ENCODE results near the gene IKZF4.
"Not testable (repeated sequence)": the region's sequence is repeated elsewhere in the genome, so short reads cannot be mapped to it uniquely, and the experiment has no call there.

Gene IKZF4

GRCh38 chr12:55997535-55997859 is 23.3 kb upstream of the IKZF4 start:
- DNase-seq (ENCODE audit: insufficient read length, low spot score) (peak; percentile 28), FAIRE-seq (no peak)

DNA sequence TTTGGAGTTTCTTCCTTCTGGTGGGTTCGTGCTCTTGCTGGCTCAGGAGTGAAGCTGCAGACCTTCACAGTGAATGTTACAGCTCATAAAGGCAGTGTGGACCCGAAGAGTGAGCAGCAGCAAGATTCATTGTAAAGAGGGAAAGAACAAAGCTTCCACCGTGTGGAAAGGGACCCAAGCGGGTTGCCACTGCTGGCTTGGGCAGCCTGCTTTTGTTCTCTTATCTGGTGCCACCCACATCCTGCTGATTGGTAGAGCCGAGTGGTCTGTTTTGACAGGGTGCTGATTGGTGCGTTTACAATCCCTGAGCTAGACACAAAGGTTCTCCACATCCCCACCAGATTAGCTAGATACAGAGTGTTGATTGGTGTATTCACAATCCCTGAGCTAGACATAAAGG is 21.3 kb upstream of the IKZF4 start:
- DNase-seq (ENCODE audit: insufficient read length, low spot score); FAIRE-seq: not testable (repeated sequence)

DNA sequence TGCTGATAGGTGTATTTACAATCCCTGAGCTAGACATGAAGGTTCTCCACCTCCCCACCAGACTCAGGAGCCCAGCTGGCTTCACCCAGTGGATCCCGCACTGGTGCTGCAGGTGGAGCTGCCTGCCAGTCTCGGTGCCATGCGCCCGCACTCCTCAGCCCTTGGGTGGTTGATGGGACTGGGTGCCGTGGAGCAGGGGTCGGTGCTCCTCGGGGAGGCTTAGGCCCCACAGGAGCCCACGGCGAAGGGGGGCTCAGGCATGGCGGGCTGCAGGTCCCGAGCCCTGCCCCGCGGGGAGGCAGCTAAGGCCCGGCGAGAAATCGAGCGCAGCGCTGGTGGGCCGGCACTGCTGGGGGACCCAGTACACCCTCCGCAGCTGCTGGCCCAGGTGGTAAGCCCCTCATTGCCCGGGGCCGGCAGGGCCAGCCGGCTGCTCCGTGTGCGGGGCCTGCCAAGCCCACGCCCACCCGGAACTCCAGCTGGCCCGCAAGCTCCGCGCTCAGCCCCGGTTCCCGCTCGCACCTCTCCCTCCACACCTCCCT is 20.8 kb upstream of the IKZF4 start:
- DNase-seq (ENCODE audit: insufficient read length, low spot score); FAIRE-seq: not testable (repeated sequence)

DNA sequence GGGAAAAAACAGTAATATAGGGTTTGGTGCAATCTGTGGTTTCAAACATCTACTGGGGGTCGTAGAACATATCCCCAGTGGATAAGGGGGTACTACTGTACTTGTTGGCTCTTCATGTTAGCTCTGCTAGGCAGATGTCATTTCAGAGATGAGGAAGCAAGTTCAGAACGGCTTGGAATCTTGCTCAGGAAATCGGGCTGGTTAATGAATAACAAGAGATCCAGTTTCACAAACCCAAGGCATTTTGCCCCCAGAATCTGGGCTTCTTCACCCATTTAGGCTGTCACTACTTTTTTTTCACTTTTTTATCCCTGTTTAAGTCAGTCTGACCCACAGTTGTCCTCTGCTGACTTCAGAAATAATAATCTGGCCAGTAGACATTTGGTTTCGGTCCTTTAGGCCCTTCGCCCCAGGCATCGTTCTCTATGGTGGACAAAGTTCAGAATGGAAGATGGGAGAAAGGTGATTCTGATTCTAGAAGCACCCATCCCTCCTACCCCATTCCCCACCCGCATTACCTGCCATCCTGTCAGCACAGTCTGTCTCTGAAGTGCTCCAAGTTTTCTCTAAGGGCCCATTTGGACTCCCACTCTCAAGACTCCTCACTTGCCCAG is 19.2 kb upstream of the IKZF4 start:
- DNase-seq (ENCODE audit: insufficient read length, low spot score): no peak

GRCh38 chr12:56003376-56003775 is 17.5 kb upstream of the IKZF4 start:
- DNase-seq (ENCODE audit: insufficient read length, low spot score); FAIRE-seq: not testable (repeated sequence)

More for the DNA sequence above, 19.2 kb upstream of the IKZF4 start:
- no peak for FAIRE-seq

DNA sequence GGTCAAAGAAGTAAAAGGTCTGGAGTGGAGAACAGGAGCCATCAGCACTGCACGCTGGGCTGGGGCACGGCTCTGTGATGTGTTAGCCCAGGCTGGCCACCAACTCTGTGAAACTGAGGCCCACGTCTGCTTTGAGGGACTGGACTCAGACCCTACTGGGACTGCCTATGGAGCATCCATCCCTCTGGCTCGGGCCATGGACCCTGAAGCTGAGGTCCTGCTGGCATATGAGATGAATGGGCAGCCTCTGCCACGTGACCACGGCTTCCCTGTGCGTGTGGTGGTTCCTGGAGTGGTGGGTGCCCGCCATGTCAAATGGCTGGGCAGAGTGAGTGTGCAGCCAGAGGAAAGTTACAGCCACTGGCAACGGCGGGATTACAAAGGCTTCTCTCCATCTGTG is 16.6 kb upstream of the IKZF4 start:
- no peak for DNase-seq (ENCODE audit: insufficient read length, low spot score)

DNA sequence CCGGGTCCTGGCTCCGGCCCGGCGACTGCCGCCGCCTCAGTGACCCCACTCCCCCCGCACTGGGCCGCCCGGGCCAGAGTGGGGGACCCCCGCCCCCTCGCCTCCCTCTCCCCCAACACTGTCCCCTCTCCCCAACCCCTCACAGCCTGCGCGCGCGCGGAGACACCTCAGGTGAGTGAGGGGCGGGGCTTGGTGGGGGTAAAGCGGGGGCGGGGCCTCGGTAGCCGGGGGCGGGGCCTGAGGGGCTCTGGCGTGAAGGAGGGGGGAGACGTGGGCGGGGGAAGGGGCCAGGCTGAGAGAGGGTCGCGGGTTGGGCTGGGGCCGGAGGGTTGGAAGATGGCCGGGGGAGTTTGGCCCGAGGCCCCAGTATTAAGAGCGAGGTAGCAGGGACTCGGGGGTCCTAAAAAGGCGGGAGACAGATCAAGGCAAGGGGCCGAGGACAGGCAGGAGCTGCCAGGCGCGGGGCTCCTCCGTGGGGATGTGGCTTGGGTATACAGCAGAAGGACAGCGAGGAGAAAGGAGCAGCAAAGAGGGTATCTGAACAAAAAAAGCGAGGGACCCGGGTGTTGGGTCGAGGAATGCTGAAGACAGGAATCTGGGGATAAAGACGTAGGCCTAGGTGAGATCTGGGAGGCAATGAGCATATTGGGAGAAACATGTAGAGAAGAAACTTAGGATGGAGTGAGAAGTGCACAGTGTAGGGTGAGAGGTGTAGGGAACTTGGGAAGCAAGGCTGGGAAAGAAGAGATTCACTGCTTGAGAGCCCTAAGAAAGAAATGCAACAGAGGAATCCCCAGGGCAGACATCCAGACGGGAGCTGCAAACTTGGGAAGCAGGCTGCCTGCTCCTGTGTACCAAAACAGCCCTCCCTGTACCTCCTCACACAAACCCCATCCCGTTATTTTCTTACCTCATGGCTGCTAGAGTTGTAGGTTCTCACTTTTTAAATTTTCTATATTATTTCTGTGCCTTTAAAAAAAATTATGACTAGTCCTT is 13.0 kb upstream of the IKZF4 start:
- DNase-seq (ENCODE audit: insufficient read length, low spot score) (peak; percentile 70), FAIRE-seq (no peak)

More for the DNA sequence above, 16.6 kb upstream of the IKZF4 start:
- FAIRE-seq: no peak

DNA sequence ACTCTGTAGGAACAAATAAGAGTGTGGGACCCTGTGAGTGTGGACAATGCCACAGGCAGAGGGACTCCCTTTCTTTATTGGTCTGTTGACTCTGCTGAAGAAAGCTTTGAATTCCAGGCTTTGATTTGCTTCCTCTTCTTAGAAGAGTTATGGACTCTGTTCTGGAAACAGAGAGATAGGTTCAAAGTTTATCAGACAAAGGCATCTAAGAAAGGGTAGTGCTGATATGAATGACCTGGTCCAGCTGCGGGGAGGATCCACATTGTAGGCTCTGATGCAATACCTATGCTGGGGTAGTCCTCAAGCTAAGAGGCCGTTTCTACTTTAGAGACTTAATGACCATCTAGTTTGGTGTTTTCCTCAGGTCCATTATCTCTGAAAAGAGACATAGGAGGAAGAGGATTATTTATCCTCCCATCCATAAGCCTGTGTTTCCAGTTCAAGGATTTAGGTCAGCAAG is 10.7 kb upstream of the IKZF4 start:
- DNase-seq (ENCODE audit: insufficient read length, low spot score): no peak
- no peak for FAIRE-seq

DNA sequence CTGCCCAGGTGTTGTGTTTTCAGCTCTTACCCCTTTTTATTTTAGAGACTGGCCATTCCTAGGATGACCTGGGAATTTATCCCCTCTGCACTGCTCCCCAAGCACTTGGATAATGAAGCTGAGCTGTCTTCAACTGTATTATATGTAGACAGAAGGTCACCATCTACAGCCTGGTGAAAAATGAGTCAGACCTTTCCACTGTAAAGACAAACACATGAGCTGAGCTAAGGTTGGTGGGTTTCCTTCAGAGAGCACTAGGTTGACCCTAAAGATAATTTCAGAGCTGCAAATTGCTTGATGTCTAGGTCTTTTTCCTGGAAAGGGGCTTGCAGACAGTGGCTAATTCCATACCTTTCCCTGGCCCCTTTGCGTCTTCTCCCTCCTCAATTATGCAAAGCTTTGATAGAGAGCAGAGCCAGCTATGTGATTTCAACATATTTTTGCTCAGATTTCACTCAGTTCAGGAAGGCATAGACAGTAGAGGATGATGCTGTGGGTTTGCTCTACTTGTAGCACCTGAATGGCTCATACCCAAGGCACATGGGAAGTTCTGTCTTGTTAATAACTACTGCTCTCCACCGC is 9.2 kb upstream of the IKZF4 start:
- no peak for DNase-seq (ENCODE audit: insufficient read length, low spot score)
- no peak for FAIRE-seq

GRCh38 chr12:56013482-56013881 is 7.4 kb upstream of the IKZF4 start:
- DNase-seq (ENCODE audit: insufficient read length, low spot score) (no peak), FAIRE-seq (no peak)

DNA sequence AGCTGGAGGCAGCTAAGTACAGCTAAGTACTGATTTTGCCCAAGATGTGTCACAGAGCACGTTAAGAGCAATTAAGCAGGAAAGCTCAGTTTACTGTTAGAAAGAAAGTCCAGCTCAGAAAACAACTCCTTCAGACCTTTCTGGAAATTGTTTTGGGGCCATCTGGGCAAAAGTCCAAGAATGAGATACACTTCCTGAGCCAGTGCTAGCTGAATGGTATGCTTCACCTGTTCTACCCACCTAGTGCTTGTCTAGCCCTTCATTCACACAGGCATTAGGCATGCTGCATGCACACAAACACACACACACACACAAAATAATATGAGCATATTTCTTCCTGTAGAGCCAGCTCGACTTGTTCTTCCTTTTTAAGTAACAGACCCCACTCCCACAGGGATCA is 6.6 kb upstream of the IKZF4 start:
- no peak for DNase-seq (ENCODE audit: insufficient read length, low spot score)
- FAIRE-seq: no peak

DNA sequence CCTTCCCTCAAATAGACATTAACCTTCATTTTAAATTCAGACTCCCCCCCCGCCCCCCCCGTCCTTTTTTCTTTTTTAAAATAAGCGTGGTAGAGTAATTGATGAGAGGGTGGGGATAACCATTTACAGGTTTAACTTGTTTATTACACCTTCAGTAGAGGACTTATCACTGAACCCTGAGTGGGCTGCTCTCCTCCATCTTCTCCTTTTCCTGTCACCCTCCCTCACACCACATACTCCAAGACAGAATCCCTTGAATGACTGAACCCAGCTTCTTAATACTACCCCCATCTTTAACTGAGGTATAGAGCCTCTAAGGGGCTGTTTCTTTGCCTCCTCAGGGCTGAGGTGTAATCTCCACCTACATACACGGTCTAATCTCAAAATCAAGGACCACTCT is 3.7 kb upstream of the IKZF4 start:
- FAIRE-seq (no peak), DNase-seq (ENCODE audit: insufficient read length, low spot score) (no peak)

GRCh38 chr12:56018356-56018755 is 2.5 kb upstream of the IKZF4 start:
- FAIRE-seq (no peak), DNase-seq (ENCODE audit: insufficient read length, low spot score) (no peak)

- DNase-seq (ENCODE audit: insufficient read length, low spot score) (no peak), FAIRE-seq (no peak)
Observed at GRCh38 chr12:56021889-56022497, 1.1 kb downstream of the IKZF4 start.

- no peak for FAIRE-seq
- DNase-seq (ENCODE audit: insufficient read length, low spot score): no peak
Observed at GRCh38 chr12:56028511-56029165, 7.8 kb downstream of the IKZF4 start.

GRCh38 chr12:56029166-56029519 is 8.3 kb downstream of the IKZF4 start:
- DNase-seq (ENCODE audit: insufficient read length, low spot score) (no peak), FAIRE-seq (no peak)

DNA sequence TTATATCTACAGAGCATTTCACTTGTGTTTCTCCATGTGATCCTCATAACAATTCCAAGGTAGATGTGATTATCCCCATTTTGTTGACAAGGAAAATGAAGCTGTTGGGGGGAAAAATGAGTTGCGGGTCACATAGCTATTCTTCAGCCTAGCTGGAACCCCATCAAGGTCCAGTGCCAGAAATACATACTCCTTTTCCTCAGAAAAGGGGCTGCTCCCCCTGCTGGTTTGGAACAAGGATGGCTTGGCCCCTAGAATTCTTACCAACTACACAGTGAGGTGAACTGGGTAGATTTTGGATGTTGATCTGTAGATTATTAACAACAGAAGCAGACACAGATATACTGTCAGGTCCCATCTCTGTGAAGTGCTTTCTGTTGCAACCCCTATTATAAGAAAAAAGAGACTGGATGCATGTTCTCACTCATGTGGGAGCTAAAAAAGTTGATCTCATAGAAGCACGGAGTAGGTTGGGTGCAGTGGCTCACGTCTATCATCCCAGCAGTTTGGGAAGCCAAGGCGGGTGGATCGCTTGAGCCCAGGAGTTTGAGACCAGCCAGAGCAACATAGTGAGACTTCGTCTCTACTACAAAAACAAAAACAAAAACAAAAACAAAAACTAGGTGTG is 8.9 kb downstream of the IKZF4 start:
- FAIRE-seq (peak; percentile 52), DNase-seq (ENCODE audit: insufficient read length, low spot score) (peak; percentile 45)

- no peak for FAIRE-seq
Observed at GRCh38 chr12:56031987-56032386, 11.1 kb downstream of the IKZF4 start.

GRCh38 chr12:56034586-56035332 is 13.9 kb downstream of the IKZF4 start:
- DNase-seq (ENCODE audit: insufficient read length, low spot score) (no peak), FAIRE-seq (no peak)

More at GRCh38 chr12:56031987-56032386, 11.1 kb downstream of the IKZF4 start:
- DNase-seq (ENCODE audit: insufficient read length, low spot score): no peak
